ENCODE measurements around the gene BTF3.
A peak's percentile ranks its signal among the peaks of the same experiment; 100 is the strongest.

BTF3 gene

GRCh38 chr5:73515232-73515631, 17.0 kb downstream of the BTF3 start:
- Histone ChIP-seq H2BK5ac (ENCODE audit: low read length) (no peak overlapping the region), H3K4me2 (ENCODE audit: insufficient read depth, low read length, poor library complexity, severe bottlenecking) (no peak overlapping the region), H3K9ac (ENCODE audit: low read depth, low read length, poor library complexity) (no peak overlapping the region), H2BK120ac (ENCODE audit: low read depth, low read length) (no peak overlapping the region), H3K79me1 (ENCODE audit: low read depth, low read length) (no peaks in the 10 kb centered on the region), H3K4me1 (ENCODE audit: control insufficient read depth in 2 of 2, insufficient read depth in 1 of 2, low read depth in 1 of 2, low read length in 2 of 2) (no peaks in the 10 kb centered on the region), H2AK5ac (ENCODE audit: low read depth, low read length) (no peak overlapping the region), H2BK12ac (ENCODE audit: low read length) (no peak overlapping the region), H4K91ac (ENCODE audit: low read depth, low read length, poor library complexity) (no peak overlapping the region), H3K14ac (ENCODE audit: low read length) (no peak overlapping the region), H3K4me3 (ENCODE audit: low read length in 2 of 2) (no peak overlapping the region), H3K23ac (ENCODE audit: low read depth, low read length, poor library complexity) (no peak overlapping the region), H3K4ac (ENCODE audit: low read length) (no peak overlapping the region), H2AFZ (ENCODE audit: low read length) (no peak overlapping the region), H3K36me3 (replicated peaks in 1 of 2; ENCODE audit: control insufficient read depth in 2 of 2, insufficient read depth in 2 of 2, low read length in 2 of 2) (no peaks in the 10 kb centered on the region), H4K8ac (ENCODE audit: low read depth, low read length) (no peak overlapping the region), H2BK15ac (ENCODE audit: low read length) (no peak overlapping the region), H3K27ac (replicated peaks; ENCODE audit: low read length) (no peak overlapping the region), H3K9me3 (replicated peaks in 1 of 2; ENCODE audit: control insufficient read depth in 2 of 2, insufficient read depth in 1 of 2, low read depth in 1 of 2, low read length in 2 of 2) (no peaks in the 10 kb centered on the region), H3K18ac (ENCODE audit: low read length) (no peak overlapping the region), H3K27me3 (ENCODE audit: control insufficient read depth in 3 of 3, insufficient read depth in 3 of 3, low read depth in 1 of 3, low read length in 3 of 3) (no peaks in the 10 kb centered on the region)
- DNase-seq (ENCODE audit: low spot score) = no peak
- no CpG with 5 or more reads among the region's 4 CpGs for WGBS, 2 donors (ENCODE audit: extremely low coverage in 2 of 2, insufficient read length in 2 of 2, insufficient replicate concordance in 1 of 2)

GRCh38 chr5:73519531-73520283, 21.5 kb downstream of the BTF3 start:
- H3K23ac ChIP-seq (ENCODE audit: low read depth, low read length, poor library complexity) = no peak overlapping the region
- no peak overlapping the region for H2BK12ac ChIP-seq (ENCODE audit: low read length)
- H4K8ac ChIP-seq (ENCODE audit: low read depth, low read length) = no peak overlapping the region
- no peaks in the 10 kb centered on the region for H3K36me3 ChIP-seq (replicated peaks in 1 of 2; ENCODE audit: control insufficient read depth in 2 of 2, insufficient read depth in 2 of 2, low read length in 2 of 2)
- peak; percentile 76 for DNase-seq (ENCODE audit: low spot score)
- H3K9me3 ChIP-seq (replicated peaks in 1 of 2; ENCODE audit: control insufficient read depth in 2 of 2, insufficient read depth in 1 of 2, low read depth in 1 of 2, low read length in 2 of 2) = no peaks in the 10 kb centered on the region
- H3K79me1 ChIP-seq (ENCODE audit: low read depth, low read length) = no peaks in the 10 kb centered on the region
- no peak overlapping the region for H2BK120ac ChIP-seq (ENCODE audit: low read depth, low read length)
- no peak overlapping the region for H3K4ac ChIP-seq (ENCODE audit: low read length)
- no peak overlapping the region for H3K27ac ChIP-seq (replicated peaks; ENCODE audit: low read length)
- no peak overlapping the region for H3K18ac ChIP-seq (ENCODE audit: low read length)
- H2AFZ ChIP-seq (ENCODE audit: low read length) = peak overlapping the region; percentile 78
- no peak overlapping the region for H3K4me3 ChIP-seq (ENCODE audit: low read length in 2 of 2)
- no CpG with 5 or more reads among the region's 16 CpGs for WGBS, 2 donors (ENCODE audit: extremely low coverage in 2 of 2, insufficient read length in 2 of 2, insufficient replicate concordance in 1 of 2)
- no peak overlapping the region for H2AK5ac ChIP-seq (ENCODE audit: low read depth, low read length)
- peaks cover 0 to 2% (median 0%) of the 10 kb centered on the region in 3 experiments for H3K27me3 ChIP-seq (ENCODE audit: control insufficient read depth in 3 of 3, insufficient read depth in 3 of 3, low read depth in 1 of 3, low read length in 3 of 3)
- H3K14ac ChIP-seq (ENCODE audit: low read length) = no peak overlapping the region
- no peak overlapping the region for H4K91ac ChIP-seq (ENCODE audit: low read depth, low read length, poor library complexity)
- H3K4me2 ChIP-seq (ENCODE audit: insufficient read depth, low read length, poor library complexity, severe bottlenecking) = no peak overlapping the region
- no peak overlapping the region for H2BK5ac ChIP-seq (ENCODE audit: low read length)
- H3K9ac ChIP-seq (ENCODE audit: low read depth, low read length, poor library complexity) = no peak overlapping the region
- no peaks in the 10 kb centered on the region for H3K4me1 ChIP-seq (ENCODE audit: control insufficient read depth in 2 of 2, insufficient read depth in 1 of 2, low read depth in 1 of 2, low read length in 2 of 2)
- no peak overlapping the region for H2BK15ac ChIP-seq (ENCODE audit: low read length)

- Histone ChIP-seq H3K18ac (ENCODE audit: low read length) (no peak overlapping the region), H2AFZ (ENCODE audit: low read length) (no peak overlapping the region), H2BK15ac (ENCODE audit: low read length) (no peak overlapping the region), H4K8ac (ENCODE audit: low read depth, low read length) (no peak overlapping the region), H3K4ac (ENCODE audit: low read length) (no peak overlapping the region), H3K9ac (ENCODE audit: low read depth, low read length, poor library complexity) (no peak overlapping the region), H3K4me2 (ENCODE audit: insufficient read depth, low read length, poor library complexity, severe bottlenecking) (no peak overlapping the region), H2BK120ac (ENCODE audit: low read depth, low read length) (no peak overlapping the region), H3K4me3 (ENCODE audit: low read length in 2 of 2) (no peak overlapping the region), H4K91ac (ENCODE audit: low read depth, low read length, poor library complexity) (no peak overlapping the region), H3K14ac (ENCODE audit: low read length) (peak overlapping the region; percentile 58), H2BK5ac (ENCODE audit: low read length) (no peak overlapping the region), H2AK5ac (ENCODE audit: low read depth, low read length) (no peak overlapping the region), H3K79me1 (ENCODE audit: low read depth, low read length) (no peaks in the 10 kb centered on the region), H3K4me1 (ENCODE audit: control insufficient read depth in 2 of 2, insufficient read depth in 1 of 2, low read depth in 1 of 2, low read length in 2 of 2) (no peaks in the 10 kb centered on the region), H3K36me3 (replicated peaks in 1 of 2; ENCODE audit: control insufficient read depth in 2 of 2, insufficient read depth in 2 of 2, low read length in 2 of 2) (no peaks in the 10 kb centered on the region), H3K23ac (ENCODE audit: low read depth, low read length, poor library complexity) (no peak overlapping the region), H3K27ac (replicated peaks; ENCODE audit: low read length) (no peak overlapping the region), H3K27me3 (ENCODE audit: control insufficient read depth in 3 of 3, insufficient read depth in 3 of 3, low read depth in 1 of 3, low read length in 3 of 3) (peaks cover 0 to 18% (median 0%) of the 10 kb centered on the region in 3 experiments), H3K9me3 (replicated peaks in 1 of 2; ENCODE audit: control insufficient read depth in 2 of 2, insufficient read depth in 1 of 2, low read depth in 1 of 2, low read length in 2 of 2) (no peaks in the 10 kb centered on the region), H2BK12ac (ENCODE audit: low read length) (no peak overlapping the region)
- no peak for DNase-seq (ENCODE audit: low spot score)
- WGBS, 2 donors (ENCODE audit: extremely low coverage in 2 of 2, insufficient read length in 2 of 2, insufficient replicate concordance in 1 of 2) = no CpG with 5 or more reads among the region's 7 CpGs
Observed at GRCh38 chr5:73522989-73523388, 24.7 kb downstream of the BTF3 start.

- H3K79me1 ChIP-seq (ENCODE audit: low read depth, low read length) = no peaks in the 10 kb centered on the region
Observed at GRCh38 chr5:73523861-73524260, 25.6 kb downstream of the BTF3 start.

More at GRCh38 chr5:73523861-73524260, 25.6 kb downstream of the BTF3 start:
- no peak overlapping the region for H3K18ac ChIP-seq (ENCODE audit: low read length)
- no peak overlapping the region for H3K9ac ChIP-seq (ENCODE audit: low read depth, low read length, poor library complexity)
- H3K14ac ChIP-seq (ENCODE audit: low read length) = no peak overlapping the region
- no peaks in the 10 kb centered on the region for H3K36me3 ChIP-seq (replicated peaks in 1 of 2; ENCODE audit: control insufficient read depth in 2 of 2, insufficient read depth in 2 of 2, low read length in 2 of 2)
- no peak overlapping the region for H4K91ac ChIP-seq (ENCODE audit: low read depth, low read length, poor library complexity)
- no peak overlapping the region for H4K8ac ChIP-seq (ENCODE audit: low read depth, low read length)
- H3K4me2 ChIP-seq (ENCODE audit: insufficient read depth, low read length, poor library complexity, severe bottlenecking) = no peak overlapping the region
- no peak overlapping the region for H2BK120ac ChIP-seq (ENCODE audit: low read depth, low read length)
- no peak overlapping the region for H3K23ac ChIP-seq (ENCODE audit: low read depth, low read length, poor library complexity)
- no peak overlapping the region for H3K27ac ChIP-seq (replicated peaks; ENCODE audit: low read length)
- DNase-seq (ENCODE audit: low spot score) = no peak
- no CpG with 5 or more reads among the region's 1 CpG for WGBS, 2 donors (ENCODE audit: extremely low coverage in 2 of 2, insufficient read length in 2 of 2, insufficient replicate concordance in 1 of 2)
- H2BK15ac ChIP-seq (ENCODE audit: low read length) = no peak overlapping the region
- no peak overlapping the region for H2AK5ac ChIP-seq (ENCODE audit: low read depth, low read length)
- no peak overlapping the region for H2AFZ ChIP-seq (ENCODE audit: low read length)
- no peaks in the 10 kb centered on the region for H3K4me1 ChIP-seq (ENCODE audit: control insufficient read depth in 2 of 2, insufficient read depth in 1 of 2, low read depth in 1 of 2, low read length in 2 of 2)
- H3K4me3 ChIP-seq (ENCODE audit: low read length in 2 of 2) = no peak overlapping the region
- no peak overlapping the region for H2BK5ac ChIP-seq (ENCODE audit: low read length)
- no peaks in the 10 kb centered on the region for H3K9me3 ChIP-seq (replicated peaks in 1 of 2; ENCODE audit: control insufficient read depth in 2 of 2, insufficient read depth in 1 of 2, low read depth in 1 of 2, low read length in 2 of 2)
- peaks cover 0 to 27% (median 0%) of the 10 kb centered on the region in 3 experiments for H3K27me3 ChIP-seq (ENCODE audit: control insufficient read depth in 3 of 3, insufficient read depth in 3 of 3, low read depth in 1 of 3, low read length in 3 of 3)
- H2BK12ac ChIP-seq (ENCODE audit: low read length) = no peak overlapping the region
- no peak overlapping the region for H3K4ac ChIP-seq (ENCODE audit: low read length)
